Measurements from ENCODE around the gene UCKL1.
A peak's percentile ranks its signal among the peaks of the same experiment; 100 is the strongest.

UCKL1 gene

GRCh38 chr20:63951398-63952209 lies 4.6 kb downstream of the UCKL1 start:
- no peak overlapping the region for H2AFZ ChIP-seq
- H3K27ac ChIP-seq, result no peak overlapping the region
- H3K79me2 ChIP-seq, result peaks cover 64% of the 10 kb centered on the region
- peaks cover 42% of the 10 kb centered on the region for H3K4me1 ChIP-seq
- no peak overlapping the region for H3K4me2 ChIP-seq (ENCODE audit: low read length)
- H3K27me3 ChIP-seq (ENCODE audit: control insufficient read depth, insufficient read depth, low read length), result no peaks in the 10 kb centered on the region
- H3K9me3 ChIP-seq (ENCODE audit: control insufficient read depth, low read length), result no peaks in the 10 kb centered on the region
- H3K4me3 ChIP-seq (ENCODE audit: low read depth, low read length), result no peak overlapping the region
- H3K36me3 ChIP-seq (ENCODE audit: control insufficient read depth, insufficient read depth, low read length), result no peaks in the 10 kb centered on the region
- no peak overlapping the region for H3K9ac ChIP-seq
- TF ChIP-seq CTCF (IDR thresholded peaks at IDR 0.05), result no peak

- Histone ChIP-seq H3K4me2 (ENCODE audit: low read length) (no peak overlapping the region), H3K36me3 (ENCODE audit: control insufficient read depth, insufficient read depth, low read length) (no peaks in the 10 kb centered on the region), H3K9ac (no peak overlapping the region), H3K4me3 (ENCODE audit: low read depth, low read length) (no peak overlapping the region), H3K79me2 (peaks cover 68% of the 10 kb centered on the region), H2AFZ (no peak overlapping the region), H3K27me3 (ENCODE audit: control insufficient read depth, insufficient read depth, low read length) (no peaks in the 10 kb centered on the region), H3K4me1 (peaks cover 42% of the 10 kb centered on the region), H3K9me3 (ENCODE audit: control insufficient read depth, low read length) (no peaks in the 10 kb centered on the region), H3K27ac (peak overlapping the region; percentile 93)
- TF ChIP-seq CTCF (IDR thresholded peaks at IDR 0.05), result no peak
These were observed 5.4 kb downstream of the UCKL1 start for GRCh38 chr20:63950701-63951397.

GRCh38 chr20:63947638-63948456 lies 8.4 kb downstream of the UCKL1 start:
- Histone ChIP-seq H2AFZ (no peak overlapping the region), H3K27ac (no peak overlapping the region), H3K4me2 (ENCODE audit: low read length) (no peak overlapping the region), H3K36me3 (ENCODE audit: control insufficient read depth, insufficient read depth, low read length) (no peaks in the 10 kb centered on the region), H3K27me3 (ENCODE audit: control insufficient read depth, insufficient read depth, low read length) (no peaks in the 10 kb centered on the region), H3K9ac (no peak overlapping the region), H3K4me1 (peaks cover 38% of the 10 kb centered on the region), H3K4me3 (ENCODE audit: low read depth, low read length) (no peak overlapping the region), H3K9me3 (ENCODE audit: control insufficient read depth, low read length) (no peaks in the 10 kb centered on the region), H3K79me2 (peaks cover 44% of the 10 kb centered on the region)
- TF ChIP-seq CTCF (IDR thresholded peaks at IDR 0.05), result no peak

- H3K4me2 ChIP-seq (ENCODE audit: low read length), result no peak overlapping the region
- no peak overlapping the region for H2AFZ ChIP-seq
- no peak overlapping the region for H3K4me3 ChIP-seq (ENCODE audit: low read depth, low read length)
- H3K36me3 ChIP-seq (ENCODE audit: control insufficient read depth, insufficient read depth, low read length), result no peaks in the 10 kb centered on the region
- no peak for TF ChIP-seq CTCF (IDR thresholded peaks at IDR 0.05)
- H3K9me3 ChIP-seq (ENCODE audit: control insufficient read depth, low read length), result no peaks in the 10 kb centered on the region
- H3K4me1 ChIP-seq, result peaks cover 33% of the 10 kb centered on the region
- H3K27ac ChIP-seq, result no peak overlapping the region
- no peaks in the 10 kb centered on the region for H3K27me3 ChIP-seq (ENCODE audit: control insufficient read depth, insufficient read depth, low read length)
- H3K79me2 ChIP-seq, result peaks cover 36% of the 10 kb centered on the region
- no peak overlapping the region for H3K9ac ChIP-seq
These were observed 9.1 kb downstream of the UCKL1 start for GRCh38 chr20:63946986-63947637.
